Spinal cord (tissue), 10 donors: ENCODE data around the gene GLP1R. TPM values are rescaled to one million over a fixed set of nuclear protein-coding genes. Genes with fewer than 3 reads are reported as not detected.
A peak's percentile ranks its signal among the peaks of the same experiment; 100 is the strongest.

Source experiments
- DNase-seq, 6 donors: peaks; one replicate each; pipeline versions ENCODE4 v3.0.0 to v3.0.0-alpha.2; 2013 to 2015; ENCODE audit warnings: low spot score in 6 of 6, low read depth in 4 of 6
- H3K27ac ChIP-seq: one replicate; pipeline ENCODE4 v1.5.1; 2013; ENCODE audit warnings: low read depth, low read length, control low read depth
- H3K27me3 ChIP-seq: one replicate; pipeline ENCODE4 v1.6.1; 2013; ENCODE audit warnings: low read length; ENCODE audit not compliant: control insufficient read depth, insufficient read depth
- H3K36me3 ChIP-seq: one replicate; pipeline ENCODE4 v1.6.1; 2013; ENCODE audit warnings: low read length; ENCODE audit not compliant: control insufficient read depth, insufficient read depth
- H3K4me1 ChIP-seq: one replicate; pipeline ENCODE4 v1.6.1; 2013; ENCODE audit warnings: low read length; ENCODE audit not compliant: control insufficient read depth, insufficient read depth
- H3K4me3 ChIP-seq: one replicate; pipeline ENCODE4 v1.5.1; 2013; ENCODE audit warnings: low read depth, low read length, control low read depth
- H3K9me3 ChIP-seq: one replicate; pipeline ENCODE4 v1.6.1; 2013; ENCODE audit warnings: low read length; ENCODE audit not compliant: control insufficient read depth, insufficient read depth
- WGBS: methylation state at CpG from one replicate; pipeline ENCODE4 v1.1.5; 2013; ENCODE audit warnings: missing lambda C conversion rate; ENCODE audit not compliant: insufficient coverage; 5-methylcytosine and 5-hydroxymethylcytosine counted together
- polyA plus RNA-seq, 2 donors: library from polyadenylated mRNA; unstranded; fragments of 120-200 nt; gene quantifications; one replicate each; pipeline ENCODE4 v1.2.1, GENCODE V29; 2013; ENCODE audit not compliant: insufficient read length in 2 of 2
- total RNA-seq, 2 donors: library from RNA; depleted of rRNA in 1 of 2; stranded (reverse); fragments of 120-200 nt in 1 of 2; fragments of >200 nt in 1 of 2; gene quantifications; one replicate each; pipeline versions ENCODE4 v1.2.3 to v1.2.4, GENCODE V29; 2013 to 2014
- donor health status: healthy.

Gene GLP1R
- total and polyA plus RNA-seq, 4 donors: 0.61 to 2.0 (median 1.4) TPM

DNA sequence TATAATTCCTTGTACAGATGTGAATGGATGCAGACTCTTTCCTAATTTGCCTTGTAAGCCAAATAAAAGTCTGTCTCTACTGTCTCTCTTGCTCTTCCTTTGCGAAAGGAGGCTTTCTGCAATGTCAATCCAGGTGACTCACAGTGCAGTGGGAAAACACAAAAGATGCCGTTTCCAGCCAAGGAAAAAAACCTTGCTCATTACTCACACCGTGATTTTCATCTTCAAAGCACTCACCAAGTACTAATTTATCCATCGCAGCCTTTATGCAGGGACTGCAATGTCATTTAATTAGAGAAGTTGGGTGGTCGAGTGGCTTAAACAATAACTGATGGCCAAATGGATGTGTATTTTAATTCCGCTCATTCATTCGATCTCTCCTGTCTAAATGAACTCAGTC is 42.6 kb downstream of the GLP1R start:
- H3K4me1 ChIP-seq: peaks cover 7% of the 10 kb centered on the region
- no peak overlapping the region for H3K4me3 ChIP-seq
- no peaks in the 10 kb centered on the region for H3K27me3 ChIP-seq
- no peaks in the 10 kb centered on the region for H3K36me3 ChIP-seq
- WGBS: no CpG with 5 or more reads among the region's 7 CpGs
- DNase-seq: peak in 1 of 6 donors; percentile 44
- no peak overlapping the region for H3K27ac ChIP-seq
- no peaks in the 10 kb centered on the region for H3K9me3 ChIP-seq

DNA sequence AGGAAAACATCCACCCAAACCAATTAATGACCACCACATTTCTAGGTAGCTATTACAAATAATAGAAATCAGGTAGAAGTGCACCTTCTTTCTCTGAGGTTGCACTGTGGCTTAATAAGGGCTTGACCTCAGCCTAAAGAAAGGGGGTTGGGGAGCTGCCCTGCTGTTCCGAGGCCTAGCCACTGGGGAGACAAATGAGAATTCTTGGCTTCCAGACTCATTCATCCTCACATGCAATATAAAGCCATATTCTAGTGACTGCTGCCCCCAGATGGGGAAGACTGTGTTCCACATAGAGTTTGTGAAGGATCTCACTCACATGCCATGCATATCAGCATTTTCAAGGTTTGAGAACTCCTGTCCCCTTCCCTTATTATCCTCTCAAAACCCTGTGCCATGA is 43.5 kb downstream of the GLP1R start:
- WGBS: no CpG with 5 or more reads among the region's 1 CpG
- Histone ChIP-seq H3K36me3 (no peaks in the 10 kb centered on the region), H3K4me3 (no peak overlapping the region), H3K9me3 (no peaks in the 10 kb centered on the region), H3K27ac (no peak overlapping the region), H3K4me1 (peaks cover 7% of the 10 kb centered on the region), H3K27me3 (no peaks in the 10 kb centered on the region)
- peak in 1 of 6 donors; percentile 65 for DNase-seq

DNA sequence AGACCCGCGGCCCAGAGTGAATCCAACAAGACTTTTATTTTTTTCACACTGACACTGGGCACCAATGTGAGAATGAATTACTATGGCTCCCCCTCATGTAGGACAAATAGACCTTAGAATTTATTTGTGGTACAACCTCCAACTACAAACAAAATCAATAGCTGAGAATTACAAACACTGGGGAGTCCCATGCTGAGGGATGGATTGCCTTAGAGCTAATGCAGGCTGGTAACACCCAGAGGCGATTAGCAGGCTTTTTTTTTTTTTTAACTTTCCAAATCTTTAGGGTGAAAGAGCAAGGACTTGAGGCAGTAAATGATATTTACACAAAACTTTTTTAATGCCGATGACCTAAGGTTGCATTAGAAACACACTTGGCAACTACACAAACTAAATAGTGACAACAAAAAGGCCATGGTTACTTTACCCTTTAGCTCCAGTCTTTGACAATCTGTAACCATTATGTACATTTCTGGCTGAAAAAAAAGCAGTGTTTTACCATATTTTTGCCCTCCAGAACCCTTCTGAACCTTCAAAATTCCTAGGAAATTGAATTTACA is 44.6 kb downstream of the GLP1R start:
- H3K27ac ChIP-seq: no peak overlapping the region
- H3K36me3 ChIP-seq: no peaks in the 10 kb centered on the region
- no CpG with 5 or more reads among the region's 4 CpGs for WGBS
- H3K9me3 ChIP-seq: no peaks in the 10 kb centered on the region
- H3K4me3 ChIP-seq: no peak overlapping the region
- no peak for DNase-seq
- no peaks in the 10 kb centered on the region for H3K27me3 ChIP-seq
- peaks cover 4% of the 10 kb centered on the region for H3K4me1 ChIP-seq

DNA sequence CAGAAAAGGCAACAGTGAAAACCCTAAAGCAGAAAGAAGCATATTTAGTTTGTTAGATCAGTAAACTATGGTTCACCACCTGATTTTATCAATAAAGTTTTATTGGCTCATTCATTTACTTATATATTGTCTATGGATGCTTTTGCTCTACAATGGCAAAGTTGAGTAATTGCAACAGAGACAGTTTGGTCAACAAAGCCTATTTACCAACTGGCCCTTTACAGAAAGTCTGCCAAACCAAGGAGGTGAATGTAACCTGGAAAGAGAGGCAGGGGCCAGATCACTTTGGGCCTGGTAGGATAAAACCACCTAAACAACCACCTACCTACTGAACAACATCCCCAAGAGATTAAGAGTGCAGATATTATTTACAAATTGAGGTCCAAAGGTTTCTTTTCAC is 47.0 kb downstream of the GLP1R start:
- no peak overlapping the region for H3K27ac ChIP-seq
- H3K4me1 ChIP-seq: no peaks in the 10 kb centered on the region
- H3K9me3 ChIP-seq: no peaks in the 10 kb centered on the region
- no peaks in the 10 kb centered on the region for H3K36me3 ChIP-seq
- no peaks in the 10 kb centered on the region for H3K27me3 ChIP-seq
- no peak overlapping the region for H3K4me3 ChIP-seq
- no peak for DNase-seq

DNA sequence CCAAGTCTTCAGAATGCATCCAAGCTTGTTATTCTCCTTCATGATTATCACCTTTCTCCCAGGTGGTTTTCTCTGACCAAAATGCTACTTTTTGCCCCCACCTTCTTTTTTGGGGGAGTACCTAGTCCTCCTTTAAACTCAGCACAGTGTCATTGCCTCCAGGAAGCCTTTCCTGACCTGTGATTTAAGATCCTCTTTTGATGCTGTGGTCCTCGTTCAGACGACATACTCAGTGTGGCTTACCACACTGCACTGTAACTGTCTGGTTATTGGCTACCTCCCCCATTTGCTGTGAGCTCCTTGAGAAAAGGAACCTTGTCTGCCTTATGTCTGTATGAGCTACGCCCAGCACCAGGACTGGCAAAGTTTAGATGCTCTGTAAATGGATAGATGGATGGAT is 51.8 kb downstream of the GLP1R start:
- H3K4me1 ChIP-seq: no peaks in the 10 kb centered on the region
- H3K27ac ChIP-seq: no peak overlapping the region
- WGBS: no CpG with 5 or more reads among the region's 3 CpGs
- H3K9me3 ChIP-seq: no peaks in the 10 kb centered on the region
- H3K36me3 ChIP-seq: peaks cover 10% of the 10 kb centered on the region
- H3K4me3 ChIP-seq: no peak overlapping the region
- no peaks in the 10 kb centered on the region for H3K27me3 ChIP-seq
- no peak for DNase-seq

DNA sequence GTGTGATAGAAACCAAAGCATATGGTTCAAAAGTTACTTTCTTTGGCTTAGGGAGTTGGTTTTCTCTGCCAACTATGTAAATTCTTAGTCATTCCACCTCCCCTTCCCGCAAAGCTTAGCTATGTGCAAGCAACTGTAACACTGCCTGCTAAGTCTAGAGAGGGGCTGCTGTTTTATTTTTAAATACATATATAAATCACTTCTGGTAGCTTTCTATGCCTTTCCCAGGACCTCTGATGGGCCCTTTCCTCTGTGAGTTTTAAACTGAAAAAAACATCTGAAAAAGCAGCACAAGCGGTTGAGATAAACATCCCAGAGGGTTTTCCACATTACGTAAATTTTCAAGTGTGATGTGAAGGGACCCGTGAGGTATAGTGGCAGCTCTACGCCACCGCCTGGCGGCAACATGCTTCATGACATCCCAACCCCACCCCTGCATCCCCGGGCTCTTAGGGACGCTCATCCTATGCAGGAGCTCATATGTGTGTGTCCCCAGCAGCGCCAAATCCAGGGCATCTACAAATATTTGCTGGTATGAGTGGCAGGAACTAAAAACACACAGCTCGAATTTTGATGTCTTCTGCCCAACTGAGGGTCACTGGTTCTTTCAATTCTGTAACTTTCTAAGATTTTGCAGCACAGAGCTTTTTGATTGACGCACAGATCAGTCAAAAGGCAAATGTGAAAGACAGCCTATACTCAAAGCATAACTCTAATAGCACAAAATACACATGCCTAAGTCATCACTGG is 53.7 kb downstream of the GLP1R start:
- H3K4me1 ChIP-seq: peaks cover 3% of the 10 kb centered on the region
- peak in 2 of 6 donors; percentile 48 to 86 for DNase-seq
- H3K4me3 ChIP-seq: no peak overlapping the region
- peaks cover 13% of the 10 kb centered on the region for H3K36me3 ChIP-seq
- no peaks in the 10 kb centered on the region for H3K27me3 ChIP-seq
- no peaks in the 10 kb centered on the region for H3K9me3 ChIP-seq
- H3K27ac ChIP-seq: no peak overlapping the region
- 30% methylated on average over 7 of the region's 12 CpGs for WGBS

DNA sequence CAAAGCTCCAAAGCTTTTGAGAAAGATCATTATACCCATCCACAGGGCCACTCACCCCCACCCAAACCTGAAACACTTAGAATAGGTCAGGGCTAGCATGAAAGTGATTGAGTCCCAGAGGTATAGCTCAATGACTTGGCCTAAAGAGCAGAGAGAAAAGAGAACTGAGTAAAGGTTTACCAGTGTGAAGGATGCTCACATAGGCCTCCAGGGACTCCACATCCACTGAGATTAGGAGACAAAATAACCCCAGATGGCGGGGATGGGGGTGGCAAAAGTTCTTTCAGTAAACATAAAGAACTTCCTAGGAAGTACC is 54.2 kb downstream of the GLP1R start:
- no CpG with 5 or more reads among the region's 1 CpG for WGBS
- DNase-seq: no peak

DNA sequence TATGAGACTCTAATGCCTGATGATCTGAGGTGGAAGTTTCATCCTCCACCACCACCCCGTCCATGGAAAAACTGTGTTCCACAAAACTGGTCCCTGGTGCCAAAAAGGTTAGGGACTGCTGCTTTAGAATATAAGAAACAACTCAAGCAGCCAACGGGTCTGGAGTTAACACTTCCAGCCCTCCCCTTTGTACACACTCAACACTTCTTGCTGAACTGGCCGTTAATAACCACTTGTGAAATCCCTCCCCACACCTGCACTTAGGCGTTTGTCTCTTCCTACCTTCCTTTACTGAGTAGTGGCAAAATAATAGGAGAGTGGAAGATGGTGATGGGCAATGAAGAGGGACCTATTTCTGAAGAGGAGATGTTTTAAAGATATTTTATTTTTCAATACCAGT is 55.9 kb downstream of the GLP1R start:
- DNase-seq: no peak
- H3K9me3 ChIP-seq: no peaks in the 10 kb centered on the region
- peaks cover 24% of the 10 kb centered on the region for H3K36me3 ChIP-seq
- no peak overlapping the region for H3K4me3 ChIP-seq
- peaks cover 3% of the 10 kb centered on the region for H3K4me1 ChIP-seq
- H3K27ac ChIP-seq: no peak overlapping the region
- WGBS: 60% methylated on average over 2 of the region's 4 CpGs
- H3K27me3 ChIP-seq: no peaks in the 10 kb centered on the region

More for the DNA sequence above, 54.2 kb downstream of the GLP1R start:
- Histone ChIP-seq H3K4me1 (peaks cover 3% of the 10 kb centered on the region), H3K9me3 (no peaks in the 10 kb centered on the region), H3K4me3 (no peak overlapping the region), H3K36me3 (peaks cover 13% of the 10 kb centered on the region), H3K27ac (no peak overlapping the region), H3K27me3 (no peaks in the 10 kb centered on the region)

DNA sequence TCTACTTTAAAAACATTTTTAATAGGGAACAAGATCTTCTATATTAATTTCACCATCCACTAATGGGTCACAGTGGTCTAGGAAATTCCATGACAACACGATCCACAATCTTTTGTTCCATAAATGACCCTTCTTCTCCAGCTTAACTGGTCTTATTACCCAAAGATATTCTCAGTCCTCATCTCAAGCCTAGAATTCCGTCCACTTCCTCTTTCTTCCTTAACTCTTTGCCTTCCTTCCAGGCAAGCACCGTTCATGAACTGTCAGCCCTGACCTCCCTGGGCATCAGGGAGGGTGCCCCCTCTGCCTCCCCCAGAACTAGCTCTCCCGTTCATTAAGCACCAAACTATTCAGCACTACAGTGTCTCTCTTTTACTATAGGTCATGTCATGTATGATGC is 58.5 kb downstream of the GLP1R start:
- Histone ChIP-seq H3K27ac (no peak overlapping the region), H3K27me3 (no peaks in the 10 kb centered on the region), H3K4me3 (no peak overlapping the region), H3K9me3 (no peaks in the 10 kb centered on the region), H3K4me1 (peaks cover 3% of the 10 kb centered on the region), H3K36me3 (peaks cover 24% of the 10 kb centered on the region)
- WGBS: 79% methylated on average over 3 of the region's 4 CpGs
- DNase-seq: no peak

DNA sequence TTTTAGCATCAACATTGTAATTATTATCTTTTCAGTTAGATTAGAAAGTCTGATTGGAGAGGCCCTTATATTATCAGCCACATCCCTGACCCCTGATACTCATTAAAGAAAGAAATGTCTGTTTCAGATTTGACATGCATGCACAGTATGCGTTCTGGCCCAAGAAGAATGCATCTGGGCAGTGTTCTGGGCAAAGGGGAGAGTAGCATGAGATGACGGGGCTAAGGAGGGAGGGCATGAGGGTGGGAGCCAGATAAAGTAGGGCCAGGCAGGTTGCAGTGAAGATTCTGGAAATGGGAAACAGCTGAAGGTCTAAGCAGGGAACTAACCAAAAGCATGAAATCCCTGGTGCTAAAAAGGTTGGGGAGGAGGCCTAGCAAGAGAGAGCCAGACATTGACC is 59.1 kb downstream of the GLP1R start:
- 41% methylated on average over 2 of the region's 2 CpGs for WGBS
- no peak for DNase-seq
- no peak overlapping the region for H3K27ac ChIP-seq
- no peaks in the 10 kb centered on the region for H3K27me3 ChIP-seq
- H3K4me3 ChIP-seq: no peak overlapping the region
- peaks cover 24% of the 10 kb centered on the region for H3K36me3 ChIP-seq
- H3K9me3 ChIP-seq: no peaks in the 10 kb centered on the region
- H3K4me1 ChIP-seq: peaks cover 3% of the 10 kb centered on the region
